ENCODE results near the gene KPTN.

The KPTN gene

DNA sequence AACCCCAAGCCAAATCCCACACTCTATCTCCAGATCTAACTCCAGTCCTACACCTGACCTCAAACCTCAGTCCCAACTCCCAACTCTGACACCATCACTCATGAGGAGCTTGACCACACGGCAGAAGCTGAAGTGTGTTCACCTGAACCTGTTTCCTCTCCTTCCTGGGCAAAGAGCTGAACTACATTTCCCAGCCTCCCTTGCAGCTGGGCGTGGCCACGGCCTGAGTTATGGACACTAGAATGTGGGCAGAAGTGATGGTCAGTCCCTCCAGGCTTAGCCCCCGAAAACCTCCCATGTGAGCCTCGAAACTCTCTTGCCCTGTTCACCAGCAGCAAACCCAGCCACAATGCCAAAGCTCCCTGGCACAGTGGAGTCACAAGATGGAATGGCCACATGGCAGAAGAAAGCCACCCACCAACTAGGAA, 45.2 kb downstream of the KPTN start:
- H3K27ac ChIP-seq, result no peak overlapping the region
- TF ChIP-seq ZFX (IDR thresholded peaks at IDR 0.05; ENCODE audit: borderline replicate concordance) (no peak), CTCF (IDR thresholded peaks at IDR 0.05) (no peak)

DNA sequence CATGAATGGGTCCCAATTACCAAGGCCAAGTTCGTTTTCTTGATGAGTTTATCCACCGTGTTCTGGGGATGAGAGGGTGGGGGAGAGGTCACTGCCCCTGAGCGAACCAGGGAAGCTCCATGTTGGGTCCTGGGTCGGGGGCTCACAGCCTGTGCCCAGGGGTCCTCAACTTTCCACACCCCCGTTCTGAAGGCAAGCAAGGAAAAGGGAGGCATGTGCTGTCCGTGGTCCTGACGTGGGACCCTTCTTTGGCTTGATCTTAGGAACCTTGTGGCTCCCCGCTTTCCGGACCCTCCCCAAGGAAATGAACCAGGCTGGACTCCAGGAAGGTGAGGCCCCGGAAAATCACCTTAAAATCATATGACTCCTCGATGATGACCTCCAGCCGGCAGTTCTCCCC, 46.5 kb downstream of the KPTN start:
- no peak for TF ChIP-seq CTCF (IDR thresholded peaks at IDR 0.05)
- TF ChIP-seq ZFX (IDR thresholded peaks at IDR 0.05; ENCODE audit: borderline replicate concordance), result no peak
- no peak overlapping the region for H3K27ac ChIP-seq

DNA sequence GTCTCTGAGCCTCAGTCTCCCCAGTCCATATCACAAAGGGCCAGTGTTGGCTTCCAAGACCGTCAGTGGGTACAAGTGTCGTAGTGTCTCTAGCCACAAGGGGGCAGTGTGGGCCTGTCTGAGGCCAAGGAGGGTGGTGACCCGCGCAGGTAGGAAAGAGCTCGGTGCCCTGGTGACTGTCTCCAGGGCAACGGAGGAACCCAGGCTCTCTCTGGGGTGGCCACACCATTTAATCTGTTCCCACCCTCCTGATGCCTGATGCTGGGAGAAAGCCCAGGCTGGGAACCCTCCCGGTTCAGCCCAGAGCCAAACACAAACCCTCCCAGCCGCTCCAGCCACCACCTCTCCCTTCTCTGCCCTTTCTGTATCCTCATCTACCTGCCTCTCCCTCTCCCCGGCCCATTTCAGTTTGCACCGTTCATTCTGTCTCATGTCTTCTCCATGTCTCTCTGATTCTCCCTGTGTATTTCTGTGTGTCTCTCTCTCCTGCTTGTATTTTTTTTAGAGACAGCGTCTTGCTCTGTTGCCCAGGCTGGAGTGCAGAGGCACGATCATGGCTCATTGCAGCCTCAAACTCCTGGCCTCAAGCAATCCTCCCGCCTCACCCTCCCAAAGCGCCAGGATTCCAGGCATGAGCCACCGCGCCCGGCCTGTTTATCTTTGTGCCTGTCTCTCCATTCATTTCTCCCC, 47.2 kb downstream of the KPTN start:
- no peak overlapping the region for H3K27ac ChIP-seq
- TF ChIP-seq CTCF (IDR thresholded peaks at IDR 0.05) (peak; percentile 88), ZFX (IDR thresholded peaks at IDR 0.05; ENCODE audit: borderline replicate concordance) (no peak)

DNA sequence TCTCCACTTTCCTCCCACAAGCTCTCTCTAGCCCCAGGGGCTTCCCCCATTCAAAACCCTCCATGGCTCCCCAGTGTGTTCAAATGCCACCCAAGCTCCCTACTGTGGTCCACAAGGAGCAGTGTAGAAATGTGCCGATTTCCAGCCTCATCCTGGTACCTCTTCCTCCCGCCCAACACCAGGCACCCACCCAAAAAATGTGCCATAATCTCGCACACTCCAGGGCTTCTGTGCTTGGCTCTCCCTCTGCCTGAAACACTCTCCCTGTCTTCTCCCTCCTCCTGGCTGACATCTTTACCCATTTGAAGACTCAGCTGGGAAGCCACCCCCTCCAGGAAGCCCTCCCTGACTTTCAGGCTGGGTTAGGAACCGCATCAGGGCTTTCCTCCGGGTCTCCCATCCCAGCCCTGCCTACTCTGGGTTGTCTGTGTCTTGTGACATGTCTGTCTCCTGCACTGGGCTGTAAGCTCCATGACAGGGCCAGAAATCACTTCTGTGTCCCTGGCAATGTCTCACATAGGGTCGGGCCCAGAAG, 48.1 kb downstream of the KPTN start:
- TF ChIP-seq CTCF (IDR thresholded peaks at IDR 0.05), result no peak
- TF ChIP-seq ZFX (IDR thresholded peaks at IDR 0.05; ENCODE audit: borderline replicate concordance), result no peak
- no peak overlapping the region for H3K27ac ChIP-seq

GRCh38 chr19:47435196-47435595, 48.8 kb downstream of the KPTN start:
- TF ChIP-seq ZFX (IDR thresholded peaks at IDR 0.05; ENCODE audit: borderline replicate concordance) (no peak), CTCF (IDR thresholded peaks at IDR 0.05) (no peak)
- H3K27ac ChIP-seq, result no peak overlapping the region

- no peak overlapping the region for H3K27ac ChIP-seq
- TF ChIP-seq ZFX (IDR thresholded peaks at IDR 0.05; ENCODE audit: borderline replicate concordance) (no peak), CTCF (IDR thresholded peaks at IDR 0.05) (no peak)
Observed at GRCh38 chr19:47434088-47434487, 49.9 kb downstream of the KPTN start.

DNA sequence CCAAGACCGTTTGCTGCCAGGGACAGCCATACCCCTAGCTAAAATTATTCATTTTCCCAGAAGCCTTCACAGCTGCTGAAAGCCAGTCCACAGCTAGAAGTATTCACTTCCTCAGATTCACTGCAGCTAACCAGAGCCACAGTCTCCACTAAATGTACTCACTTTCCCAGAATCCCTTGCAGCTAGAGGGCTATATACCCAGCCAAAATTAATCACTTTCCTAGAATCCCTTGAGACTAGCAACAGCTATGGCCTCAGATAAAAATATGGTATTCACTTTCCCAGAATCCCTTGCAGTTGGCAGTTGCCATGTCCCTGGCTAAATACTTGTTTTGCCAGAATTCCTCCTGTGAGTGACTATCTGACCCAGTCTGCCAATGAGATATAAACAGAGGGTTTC, 50.9 kb downstream of the KPTN start:
- no peak overlapping the region for H3K27ac ChIP-seq
- TF ChIP-seq ZFX (IDR thresholded peaks at IDR 0.05; ENCODE audit: borderline replicate concordance), result no peak
- no peak for TF ChIP-seq CTCF (IDR thresholded peaks at IDR 0.05)
